KG1 (cell line): ENCODE measurements around the gene MCC.
"Not testable (repeated sequence)": the region's sequence is repeated elsewhere in the genome, so short reads cannot be mapped to it uniquely, and the experiment has no call there.

Experiments
- DNase-seq: peaks from one replicate; lab custom pipeline; 2025; lab: John Stamatoyannopoulos, UW

Gene MCC

GRCh38 chr5:113490317-113490716 is 2.1 kb upstream of the MCC start:
- DNase-seq: no peak

DNA sequence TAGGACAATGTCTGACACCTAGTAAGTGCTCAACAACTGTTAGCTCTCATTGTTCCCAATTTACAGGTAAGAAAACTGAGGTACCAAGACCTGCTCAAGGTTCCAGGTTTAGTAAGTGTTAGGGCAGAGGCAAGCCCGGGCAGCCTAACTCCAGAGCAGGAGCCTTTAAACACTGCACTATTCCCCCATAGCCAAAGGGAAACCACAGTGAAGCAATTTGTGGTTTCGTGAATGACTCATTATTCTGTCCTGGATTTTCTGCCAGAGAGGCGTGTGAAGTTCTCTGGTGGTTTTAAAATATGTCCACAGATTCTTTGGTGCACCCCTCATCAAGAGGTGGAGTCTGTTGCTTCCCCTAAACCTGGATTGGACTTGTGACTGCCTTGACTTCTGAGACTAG is 1.0 kb upstream of the MCC start:
- DNase-seq: no peak

DNA sequence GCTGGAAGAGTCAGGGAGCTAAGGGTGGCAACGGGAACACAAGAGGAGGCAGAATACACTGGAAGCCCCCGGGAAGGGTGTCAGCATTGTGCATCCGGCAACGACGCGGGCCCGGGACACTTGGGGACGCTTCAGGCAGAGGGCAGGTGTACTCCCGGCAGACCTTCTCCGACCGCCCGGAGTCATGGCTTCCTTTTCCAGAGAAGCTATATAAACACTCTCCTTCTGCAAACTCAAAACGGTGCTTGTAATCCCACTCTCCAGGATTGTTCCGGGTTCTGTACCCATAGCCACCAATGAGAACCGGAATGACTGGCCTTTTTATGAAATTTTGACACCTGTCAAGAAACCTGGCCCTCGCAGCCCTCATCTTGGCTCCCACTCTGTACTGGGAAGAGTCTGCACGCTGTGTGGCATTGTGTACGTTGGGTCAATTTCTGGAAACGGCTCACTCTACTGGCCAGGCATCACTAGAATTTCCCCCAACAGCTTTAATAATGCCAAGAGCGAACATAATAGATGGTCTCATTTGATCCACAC is 462 bp upstream of the MCC start:
- DNase-seq: no peak

DNA sequence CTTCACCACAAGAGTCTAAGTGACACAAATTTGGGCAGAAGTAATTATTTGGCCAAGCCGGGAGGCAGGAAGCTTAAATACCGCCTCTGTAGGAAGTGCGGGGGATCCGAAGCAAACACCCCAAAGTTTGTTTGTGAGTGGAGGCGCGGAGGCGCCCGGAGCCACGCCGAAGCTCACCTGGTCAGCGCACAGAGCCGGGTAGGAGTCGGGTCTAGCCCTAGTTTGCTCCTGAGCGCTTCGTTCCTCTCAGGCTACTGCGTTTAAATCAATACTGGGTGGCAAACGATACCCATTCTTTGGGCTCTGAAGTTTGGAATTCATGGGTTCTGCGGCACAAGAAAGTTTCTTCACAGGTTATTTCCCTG is 855 bp downstream of the MCC start:
- no peak for DNase-seq

DNA sequence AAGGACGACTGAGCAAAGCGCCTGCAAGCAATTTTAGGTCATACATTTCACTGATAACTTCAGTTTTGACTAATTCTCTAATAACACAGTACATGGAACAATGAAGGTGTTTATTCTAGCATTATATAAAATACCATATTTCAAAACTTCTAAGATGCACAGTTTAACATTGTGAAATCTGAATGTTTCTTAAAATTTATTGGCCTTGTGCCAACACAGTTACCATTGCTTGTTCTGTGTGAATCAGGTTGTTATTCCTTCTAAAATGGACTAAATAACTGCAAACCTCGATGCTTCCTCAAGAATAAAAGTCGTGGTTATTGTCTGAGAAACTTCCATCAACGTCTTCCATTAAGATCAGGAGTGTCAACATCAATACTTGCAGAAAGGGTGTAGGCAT is 8.0 kb downstream of the MCC start:
- DNase-seq: no peak

- DNase-seq: no peak
These were observed 9.6 kb downstream of the MCC start for GRCh38 chr5:113478691-113479090.

DNA sequence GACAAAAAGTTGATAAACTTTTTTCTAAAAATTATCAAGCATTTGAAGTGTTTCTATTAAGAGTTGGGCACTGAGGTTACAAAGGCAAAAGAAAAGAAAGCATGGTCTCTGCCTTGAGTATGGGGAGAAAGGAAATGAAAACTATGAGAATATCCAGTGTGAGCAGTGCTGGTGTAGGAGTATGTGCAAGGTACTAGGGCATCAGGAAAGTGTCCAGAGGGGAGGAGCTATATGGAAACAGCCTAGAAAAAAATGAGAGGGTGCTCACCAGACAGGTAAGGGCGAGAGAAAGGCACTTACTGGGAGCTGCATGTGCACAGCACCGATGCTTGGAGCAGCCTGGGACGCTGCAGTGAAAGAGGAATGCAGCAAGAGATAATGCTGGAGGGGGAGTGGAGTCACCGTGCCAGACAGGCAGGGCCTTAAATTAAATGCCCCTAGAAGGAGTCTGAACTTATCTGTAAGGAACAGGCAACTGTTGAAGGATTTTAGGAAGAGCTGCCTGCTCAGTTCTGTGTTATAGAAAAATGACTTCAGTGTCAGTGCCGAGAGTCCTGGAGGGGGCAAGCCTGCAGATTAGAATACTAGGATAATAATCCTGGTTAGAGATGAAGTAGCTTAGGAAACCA is 14.0 kb downstream of the MCC start:
- DNase-seq: no peak

- no peak for DNase-seq
These were observed 25.2 kb downstream of the MCC start for GRCh38 chr5:113463032-113463431.

DNA sequence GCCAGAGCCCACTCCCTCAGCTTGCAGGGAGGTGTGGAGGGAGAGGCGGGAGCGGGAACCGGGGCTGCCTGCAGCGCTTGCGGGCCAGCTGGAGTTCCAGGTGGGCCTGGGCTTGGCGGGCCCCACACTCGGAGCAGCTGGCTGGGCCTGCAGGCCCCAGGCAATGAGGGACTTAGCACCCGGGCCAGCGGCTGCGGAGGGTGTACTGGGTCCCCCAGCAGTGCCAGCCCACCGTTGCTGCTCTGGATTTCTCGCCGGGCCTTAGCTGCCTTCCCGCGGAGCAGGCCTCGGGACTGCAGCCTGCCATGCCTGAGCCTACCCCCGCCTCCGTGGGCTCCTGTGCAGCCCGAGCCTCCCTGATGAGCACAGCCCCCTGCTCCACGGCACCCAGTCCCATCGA is 31.1 kb downstream of the MCC start:
- DNase-seq: not testable (repeated sequence)

GRCh38 chr5:113452941-113453340 is 35.3 kb downstream of the MCC start:
- DNase-seq: no peak

DNA sequence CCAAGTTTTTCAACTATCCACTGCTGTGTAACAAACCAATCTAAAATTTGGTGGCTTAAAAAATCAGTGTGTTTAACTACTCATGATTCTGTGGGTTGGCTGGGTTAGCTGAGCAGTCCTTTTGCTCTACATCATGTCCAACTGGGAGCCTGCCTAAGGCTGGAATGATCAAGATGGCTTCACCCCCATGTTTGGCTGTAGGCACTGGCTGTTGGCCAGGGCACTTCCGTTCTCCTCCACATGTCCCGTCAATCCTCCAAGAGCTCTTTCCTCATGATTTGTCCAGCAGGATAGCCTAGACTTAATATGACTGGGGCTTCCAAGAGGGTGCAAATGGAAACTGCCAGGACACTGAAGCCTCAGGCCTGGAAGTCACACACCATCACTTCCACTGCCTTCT is 36.5 kb downstream of the MCC start:
- DNase-seq: no peak

DNA sequence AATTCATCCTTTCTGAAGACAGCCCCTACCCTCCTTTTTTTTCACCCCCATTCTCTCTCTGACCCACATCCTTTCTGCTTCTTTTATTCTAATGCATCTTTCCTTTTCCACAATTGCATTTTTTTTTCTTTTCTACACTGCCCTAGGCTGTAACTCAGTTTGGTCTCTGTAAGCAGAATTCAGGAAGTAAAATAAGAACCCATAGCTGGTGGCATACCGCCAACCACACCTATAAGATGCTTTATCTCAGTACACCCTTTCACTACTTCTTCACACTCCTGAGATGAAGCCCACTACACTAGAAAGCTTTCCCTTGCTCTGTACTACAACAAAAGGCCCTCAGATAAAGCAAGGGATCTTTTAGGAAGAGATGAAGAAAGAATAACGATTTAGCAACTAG is 37.3 kb downstream of the MCC start:
- no peak for DNase-seq

DNA sequence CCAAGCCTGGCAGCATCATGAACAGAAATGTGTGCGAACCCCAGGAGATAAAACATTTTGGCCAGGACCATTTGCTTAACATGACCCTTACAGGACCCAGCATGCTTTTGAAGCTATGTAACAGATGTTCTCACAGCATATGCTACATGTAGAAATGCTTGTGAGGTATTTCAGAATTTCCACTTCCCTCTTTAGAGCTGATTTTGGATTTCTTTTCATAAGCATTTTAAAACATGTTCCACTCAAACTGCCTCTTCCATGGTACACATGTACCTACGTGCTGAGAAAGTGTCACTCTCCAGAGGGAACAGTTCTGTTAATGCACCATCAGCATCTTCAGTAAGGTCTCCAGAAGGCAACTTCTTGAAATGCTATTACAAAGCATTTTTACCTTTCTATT is 37.8 kb downstream of the MCC start:
- DNase-seq: no peak

DNA sequence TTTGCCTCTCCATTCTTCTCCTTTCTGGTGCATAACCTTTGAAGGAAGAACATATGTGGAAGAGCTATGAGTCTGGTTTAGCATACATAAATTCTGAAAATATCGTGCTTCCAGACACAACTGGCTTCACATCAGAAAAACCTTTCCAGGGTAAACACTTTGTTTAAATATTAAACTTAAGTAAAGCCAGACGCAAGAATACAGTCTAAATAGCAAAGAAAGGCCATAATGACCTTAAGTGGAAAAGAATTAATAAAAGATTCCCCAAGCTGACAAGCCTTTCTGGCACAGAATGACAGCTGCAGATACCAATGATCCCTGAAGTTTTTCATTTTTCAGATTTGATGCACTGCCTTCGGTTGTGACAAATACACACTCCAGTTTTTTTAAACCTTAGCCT is 40.0 kb downstream of the MCC start:
- DNase-seq: no peak

GRCh38 chr5:113447498-113448050 is 40.7 kb downstream of the MCC start:
- DNase-seq: no peak

- DNase-seq: no peak
These were observed 41.8 kb downstream of the MCC start for GRCh38 chr5:113446358-113446927.

GRCh38 chr5:113437111-113437510 is 51.1 kb downstream of the MCC start:
- DNase-seq: no peak

DNA sequence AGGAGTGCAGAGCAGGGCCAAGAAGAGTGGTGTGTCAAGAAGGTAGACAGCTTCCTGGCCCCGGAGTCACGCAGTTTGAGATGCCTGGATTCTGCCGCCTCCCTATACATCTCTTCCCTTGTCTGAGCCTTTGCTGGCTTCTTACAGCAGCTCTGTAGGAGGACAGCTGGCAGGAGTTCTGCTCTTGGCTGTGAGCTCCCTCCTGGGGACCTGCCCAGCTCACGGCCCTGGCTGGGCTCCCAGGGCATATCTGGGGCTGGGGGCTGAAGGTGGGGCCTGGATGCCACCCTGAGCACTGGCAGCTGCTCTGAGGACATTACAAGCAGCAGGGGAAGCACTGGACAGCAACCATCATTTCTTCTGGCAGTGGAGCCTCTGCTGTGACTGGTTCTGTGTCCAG is 52.7 kb downstream of the MCC start:
- no peak for DNase-seq

- no peak for DNase-seq
These were observed 53.4 kb downstream of the MCC start, which contains the start of gene TSSK1B for GRCh38 chr5:113434889-113435288. TSSK1B (minus strand) TSS chr5:113434989; CDS start chr5:113434839, 150 bp downstream.

DNA sequence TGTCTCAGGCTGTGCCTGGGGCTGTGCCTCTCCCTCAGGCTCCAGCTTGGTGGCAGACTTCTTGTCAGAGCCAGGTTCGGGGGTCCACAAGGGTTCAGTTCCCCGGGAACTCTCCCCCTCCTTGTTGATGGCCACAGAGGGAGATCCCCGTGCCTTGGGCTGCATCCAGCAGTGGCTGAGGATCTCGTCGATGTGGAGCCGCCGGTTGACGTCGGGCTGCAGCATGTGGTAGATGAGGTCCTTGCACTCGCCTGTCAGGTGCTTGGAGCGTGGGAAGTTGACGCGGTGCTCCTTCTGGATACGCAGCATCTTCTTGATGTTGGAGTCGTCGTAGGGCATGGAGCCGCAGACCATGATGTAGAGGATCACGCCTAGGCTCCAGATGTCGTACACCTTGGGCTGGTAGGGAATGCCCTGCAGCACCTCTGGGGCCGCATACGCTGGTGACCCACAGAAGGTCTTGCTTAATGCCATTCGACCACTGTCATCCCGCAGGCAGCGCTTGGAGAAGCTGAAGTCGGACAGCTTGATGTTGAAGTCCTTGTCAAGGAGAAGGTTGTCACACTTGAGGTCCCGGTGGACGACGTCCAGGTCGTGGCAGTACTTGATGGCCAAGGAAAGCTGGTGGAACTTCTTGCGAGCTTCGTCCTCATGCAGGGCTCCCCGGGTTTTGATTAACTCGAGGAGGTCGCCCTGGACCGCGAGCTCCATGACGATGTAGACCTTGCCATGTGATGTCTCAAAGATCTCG is 54.2 kb downstream of the MCC start:
- DNase-seq: no peak

DNA sequence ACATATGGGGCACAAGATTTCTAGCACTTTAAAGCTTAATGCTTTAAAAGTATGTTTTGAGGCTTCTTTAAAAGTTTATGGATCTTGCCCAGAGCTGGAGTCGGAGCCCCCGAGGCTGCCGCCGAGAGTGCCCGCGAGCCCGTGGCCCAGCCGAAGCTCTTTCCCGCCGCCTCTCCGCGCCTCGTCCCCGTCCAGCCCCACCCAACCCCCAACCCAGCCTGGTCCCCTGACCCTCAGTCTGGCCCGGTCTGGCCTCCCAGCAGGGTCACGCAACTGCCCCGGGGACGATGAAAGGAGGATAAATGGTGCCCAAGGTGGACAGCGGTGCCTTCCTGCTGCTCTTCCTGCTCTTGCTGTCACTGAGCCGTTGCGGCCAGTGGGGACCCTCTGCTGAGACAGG is 55.2 kb downstream of the MCC start:
- no peak for DNase-seq

- no peak for DNase-seq
These were observed 60.2 kb downstream of the MCC start for GRCh38 chr5:113427871-113428574.
